Right atrium auricular region (tissue), 2 donors: ENCODE data around the gene CCDC50. TPM values are rescaled to one million over a fixed set of nuclear protein-coding genes. Genes with fewer than 3 reads are reported as not detected.

Experiments used
- DNase-seq: peaks from one replicate; pipeline ENCODE4 v3.0.0-alpha.2; 2019; ENCODE audit warnings: low spot score
- H3K27ac ChIP-seq, 2 donors: fragments of 200-600 bp; sonication (generic); 1 replicate in 1 of 2; 2 replicates in 1 of 2; pipeline ENCODE4 v1.5.1; 2016 to 2019
- H3K27me3 ChIP-seq, 2 donors: fragments of 200-600 bp; sonication (generic); one replicate each; pipeline versions ENCODE4 v1.5.1 to v1.6.0; 2017 to 2019
- H3K36me3 ChIP-seq: fragments of 200-600 bp; sonication (generic); one replicate; pipeline ENCODE4 v1.5.1; 2016
- H3K4me1 ChIP-seq, 2 donors: fragments of 200-600 bp; sonication (generic); one replicate each; pipeline versions ENCODE4 v1.5.1 to v1.6.0; 2017 to 2019
- H3K4me3 ChIP-seq, 2 donors: fragments of 200-600 bp; sonication (generic); 1 replicate in 1 of 2; 2 replicates in 1 of 2; pipeline ENCODE4 v1.5.1; 2017 to 2019; ENCODE audit warnings: mild to moderate bottlenecking in 1 of 2, moderate library complexity in 1 of 2
- H3K9me3 ChIP-seq, 2 donors: fragments of 200-600 bp; sonication (generic); one replicate each; pipeline ENCODE4 v1.5.1; 2019
- CTCF ChIP-seq, 2 donors: fragments of 200-600 bp; sonication (generic); IDR thresholded peaks; one replicate each; pipeline ENCODE4 v1.5.1; 2019; ENCODE audit warnings: antibody characterized with exemption in 2 of 2
- total RNA-seq, 2 donors: library from RNA; depleted of rRNA; stranded (reverse); fragments of >200 nt; gene quantifications; one replicate each; pipeline ENCODE4 v1.1.0, GENCODE V29; 2016

Gene CCDC50
- total RNA-seq, 2 donors from 2014 or later = 58.7 to 70.7 TPM

DNA sequence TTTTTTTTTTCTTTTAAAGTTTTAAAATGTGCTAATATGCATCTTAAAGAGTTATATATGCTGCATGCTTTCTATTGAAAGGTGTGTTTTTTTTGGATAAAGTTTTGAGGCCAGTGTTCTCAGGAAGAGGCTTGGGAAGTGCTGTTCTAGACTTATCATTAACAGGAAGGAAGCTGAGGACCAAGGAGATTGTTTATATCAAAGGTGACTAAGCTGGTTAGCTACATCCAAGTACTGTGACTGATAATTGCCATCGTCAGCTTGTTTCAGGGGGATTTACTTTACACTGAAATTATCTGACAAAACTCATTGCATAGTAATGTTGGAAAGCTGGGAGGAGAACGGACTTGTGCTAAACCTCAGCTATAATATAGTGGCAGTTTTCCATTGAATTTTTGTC lies 37.5 kb downstream of the CCDC50 start:
- H3K9me3 ChIP-seq = no peaks in the 10 kb centered on the region
- H3K4me1 ChIP-seq = peaks cover 0 to 18% of the 10 kb centered on the region in 2 donors
- H3K36me3 ChIP-seq = peaks cover 28% of the 10 kb centered on the region
- no peak overlapping the region for H3K4me3 ChIP-seq
- TF ChIP-seq CTCF (IDR thresholded peaks at IDR 0.05) = no peak
- no peaks in the 10 kb centered on the region for H3K27me3 ChIP-seq
- peak overlapping the region in 1 of 2 donors; percentile 36 for H3K27ac ChIP-seq
- no peak for DNase-seq

DNA sequence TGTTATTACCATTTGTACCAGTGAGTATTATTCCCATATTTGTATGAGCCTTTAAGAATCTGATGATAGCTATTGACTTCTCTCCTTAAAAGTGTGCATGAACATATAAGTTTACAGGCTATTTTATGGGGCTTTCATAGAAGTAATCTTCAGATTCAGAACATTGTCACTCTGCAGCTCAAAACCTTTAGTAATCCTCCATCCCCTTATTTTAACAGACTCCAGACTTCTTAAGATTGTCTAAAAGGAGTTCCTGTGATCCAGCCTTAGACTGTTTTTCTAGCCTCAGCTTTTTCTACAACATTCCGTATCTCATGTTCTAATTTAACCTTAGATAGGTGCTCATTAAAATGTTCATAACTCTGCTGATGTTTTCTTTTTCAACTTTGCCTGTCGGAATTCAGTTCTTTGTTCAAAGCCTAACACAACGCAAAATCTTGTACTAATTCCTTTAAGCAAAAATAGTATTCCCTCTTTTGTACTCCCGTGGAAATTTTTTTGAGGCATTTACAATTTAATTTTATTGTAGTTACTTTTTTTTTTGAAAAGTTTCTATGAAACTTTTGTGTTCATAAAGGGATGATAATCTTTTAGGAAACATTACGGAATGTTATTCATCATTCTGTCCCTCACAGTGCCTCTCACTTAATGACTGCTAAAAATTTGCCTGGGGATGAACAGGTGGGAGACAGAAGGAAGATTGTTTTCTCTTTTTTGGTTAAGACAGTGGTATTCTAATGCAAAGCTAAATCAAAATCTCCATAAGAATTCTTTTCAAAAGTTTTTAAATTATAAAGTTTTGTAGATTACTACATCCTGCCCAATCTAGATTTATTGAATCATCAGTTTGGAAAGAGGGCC lies 39.8 kb downstream of the CCDC50 start:
- DNase-seq = no peak
- H3K36me3 ChIP-seq = peaks cover 23% of the 10 kb centered on the region

DNA sequence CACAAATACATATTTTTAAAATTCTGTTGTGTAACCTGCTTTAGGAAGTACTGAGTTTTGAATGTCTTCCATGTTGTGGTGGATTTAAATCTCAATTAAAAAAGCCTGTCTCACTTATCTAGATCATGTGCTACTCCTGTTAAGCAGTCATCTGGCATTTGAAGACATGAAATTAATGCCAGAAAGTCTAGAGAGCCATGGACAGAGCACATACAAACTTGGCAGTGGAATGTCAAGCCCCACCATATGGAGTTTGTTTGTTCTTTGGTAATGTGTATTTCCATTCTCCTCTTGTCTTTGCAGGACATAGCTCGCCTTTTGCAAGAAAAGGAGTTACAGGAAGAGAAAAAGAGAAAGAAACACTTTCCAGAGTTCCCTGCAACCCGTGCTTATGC lies 40.4 kb downstream of the CCDC50 start:
- peaks cover 0 to 29% of the 10 kb centered on the region in 2 donors for H3K4me1 ChIP-seq
- DNase-seq = no peak
- peaks cover 23% of the 10 kb centered on the region for H3K36me3 ChIP-seq
- no peaks in the 10 kb centered on the region for H3K27me3 ChIP-seq
- no peak overlapping the region for H3K27ac ChIP-seq
- H3K9me3 ChIP-seq = no peaks in the 10 kb centered on the region
- TF ChIP-seq CTCF (IDR thresholded peaks at IDR 0.05) = no peak
- H3K4me3 ChIP-seq = no peak overlapping the region

More for the DNA sequence above, 39.8 kb downstream of the CCDC50 start:
- H3K4me3 ChIP-seq = no peak overlapping the region
- peaks cover 0 to 22% of the 10 kb centered on the region in 2 donors for H3K4me1 ChIP-seq
- H3K27ac ChIP-seq = no peak overlapping the region
- H3K27me3 ChIP-seq = no peaks in the 10 kb centered on the region
- TF ChIP-seq CTCF (IDR thresholded peaks at IDR 0.05) = no peak
- no peaks in the 10 kb centered on the region for H3K9me3 ChIP-seq

GRCh38 chr3:191372122-191372521 lies 42.9 kb downstream of the CCDC50 start:
- no peaks in the 10 kb centered on the region for H3K9me3 ChIP-seq
- TF ChIP-seq CTCF (IDR thresholded peaks at IDR 0.05) = no peak
- no peak overlapping the region for H3K27ac ChIP-seq
- peaks cover 34% of the 10 kb centered on the region for H3K36me3 ChIP-seq
- H3K4me3 ChIP-seq = no peak overlapping the region
- DNase-seq = no peak
- peaks cover 0 to 31% of the 10 kb centered on the region in 2 donors for H3K4me1 ChIP-seq
- no peaks in the 10 kb centered on the region for H3K27me3 ChIP-seq

- peaks cover 34% of the 10 kb centered on the region for H3K36me3 ChIP-seq
- H3K27ac ChIP-seq = no peak overlapping the region
- no peaks in the 10 kb centered on the region for H3K9me3 ChIP-seq
- no peak for DNase-seq
- H3K27me3 ChIP-seq = no peaks in the 10 kb centered on the region
- no peak overlapping the region for H3K4me3 ChIP-seq
- H3K4me1 ChIP-seq = peaks cover 0 to 42% of the 10 kb centered on the region in 2 donors
- TF ChIP-seq CTCF (IDR thresholded peaks at IDR 0.05) = no peak
Measured at GRCh38 chr3:191373327-191373726, 44.1 kb downstream of the CCDC50 start.
